Measurements from ENCODE around the gene TBC1D22A. TPM values are rescaled to one million over a fixed set of nuclear protein-coding genes. Genes with fewer than 3 reads are reported as not detected.

Gene TBC1D22A
- total and polyA plus RNA-seq, 2 donors from 2014 or later: 24.6 to 39.4 TPM

GRCh38 chr22:46966846-46967245 is 204.4 kb downstream of the TBC1D22A start:
- peak in 1 of 5 donors; percentile 54 for DNase-seq
- H3K4me3 ChIP-seq (ENCODE audit: low read length in 3 of 3): no peak overlapping the region
- no peaks in the 10 kb centered on the region for H3K36me3 ChIP-seq (ENCODE audit: control insufficient read depth in 2 of 3, insufficient read depth in 3 of 3, low read length in 3 of 3)
- H3K9me3 ChIP-seq (ENCODE audit: control insufficient read depth in 2 of 3, insufficient read depth in 1 of 3, low read length in 3 of 3): no peaks in the 10 kb centered on the region
- no peak overlapping the region for H3K9ac ChIP-seq (ENCODE audit: low read length in 3 of 3)
- intact Hi-C loops (cut with DNase I): no loop called here
- no peak overlapping the region for H3K27ac ChIP-seq (ENCODE audit: low read depth in 2 of 2, low read length in 2 of 2)
- FAIRE-seq: no peak
- H3K27me3 ChIP-seq (ENCODE audit: control insufficient read depth, insufficient read depth, low read length): no peaks in the 10 kb centered on the region
- no peak for TF ChIP-seq CTCF (IDR thresholded peaks at IDR 0.05; ENCODE audit: borderline replicate concordance, extremely low read depth, insufficient read depth)
- H3K4me1 ChIP-seq (ENCODE audit: control insufficient read depth in 2 of 3, insufficient read depth in 2 of 3, low read depth in 1 of 3, low read length in 3 of 3): peaks cover 0 to 5% (median 0%) of the 10 kb centered on the region in 3 donors

GRCh38 chr22:46967445-46968358 is 205.3 kb downstream of the TBC1D22A start:
- no peak for FAIRE-seq
- TF ChIP-seq CTCF (IDR thresholded peaks at IDR 0.05; ENCODE audit: borderline replicate concordance, extremely low read depth, insufficient read depth): no peak

GRCh38 chr22:46968359-46968740 is 205.9 kb downstream of the TBC1D22A start:
- no peaks in the 10 kb centered on the region for H3K36me3 ChIP-seq (ENCODE audit: control insufficient read depth in 2 of 3, insufficient read depth in 3 of 3, low read length in 3 of 3)
- FAIRE-seq (no peak), DNase-seq (peak in 2 of 5 donors; percentile 18 to 63)
- no peak for TF ChIP-seq CTCF (IDR thresholded peaks at IDR 0.05; ENCODE audit: borderline replicate concordance, extremely low read depth, insufficient read depth)
- no peak overlapping the region for H3K4me3 ChIP-seq (ENCODE audit: low read length in 3 of 3)
- H3K27me3 ChIP-seq (ENCODE audit: control insufficient read depth, insufficient read depth, low read length): no peaks in the 10 kb centered on the region
- H3K4me1 ChIP-seq (ENCODE audit: control insufficient read depth in 2 of 3, insufficient read depth in 2 of 3, low read depth in 1 of 3, low read length in 3 of 3): peaks cover 0 to 5% (median 2%) of the 10 kb centered on the region in 3 donors
- H3K27ac ChIP-seq (ENCODE audit: low read depth in 2 of 2, low read length in 2 of 2): no peak overlapping the region
- intact Hi-C loops (cut with DNase I): no loop called here
- H3K9me3 ChIP-seq (ENCODE audit: control insufficient read depth in 2 of 3, insufficient read depth in 1 of 3, low read length in 3 of 3): no peaks in the 10 kb centered on the region
- no peak overlapping the region for H3K9ac ChIP-seq (ENCODE audit: low read length in 3 of 3)

More at GRCh38 chr22:46967445-46968358, 205.3 kb downstream of the TBC1D22A start:
- DNase-seq: peak in 2 of 5 donors; percentile 16 to 49
- Histone ChIP-seq H3K9me3 (ENCODE audit: control insufficient read depth in 2 of 3, insufficient read depth in 1 of 3, low read length in 3 of 3) (no peaks in the 10 kb centered on the region), H3K36me3 (ENCODE audit: control insufficient read depth in 2 of 3, insufficient read depth in 3 of 3, low read length in 3 of 3) (no peaks in the 10 kb centered on the region), H3K4me1 (ENCODE audit: control insufficient read depth in 2 of 3, insufficient read depth in 2 of 3, low read depth in 1 of 3, low read length in 3 of 3) (peaks cover 0 to 5% (median 2%) of the 10 kb centered on the region in 3 donors), H3K27ac (ENCODE audit: low read depth in 2 of 2, low read length in 2 of 2) (no peak overlapping the region), H3K27me3 (ENCODE audit: control insufficient read depth, insufficient read depth, low read length) (no peaks in the 10 kb centered on the region), H3K9ac (ENCODE audit: low read length in 3 of 3) (no peak overlapping the region), H3K4me3 (ENCODE audit: low read length in 3 of 3) (no peak overlapping the region)
- intact Hi-C loops (cut with DNase I): no loop called here
